IMR-90 (cell line): ENCODE data around the gene USP35. TPM values are rescaled to one million over a fixed set of nuclear protein-coding genes. Genes with fewer than 3 reads are reported as not detected.
A peak's percentile ranks its signal among the peaks of the same experiment; 100 is the strongest.

Experiments
- ATAC-seq: fragments of 200-7000 bp; cut with Tn5 transposase; 2 replicates; pipeline ENCODE4 v1.9.1; 2020; ENCODE audit warnings: low read depth, mild to moderate bottlenecking, moderate library complexity
- BruUV-seq: library from RNA; stranded (reverse); fragments of 400-500 nt; replicated peaks from 2 replicates; lab custom pipeline; 2021; lab: Mats Ljungman, UMichigan
- CTCF ChIA-PET: fragments of 300-600 bp; formaldehyde crosslinking; extraction: SDS; loops from one replicate; lab custom pipeline; 2021; ENCODE audit warnings: antibody characterized with exemption; lab: Yijun Ruan, JAX
- POLR2A ChIA-PET: fragments of 300-600 bp; sonication (Branson Sonifier 250); formaldehyde crosslinking; loops from one replicate; lab custom pipeline; 2022; ENCODE audit warnings: antibody characterized with exemption; ENCODE audit not compliant: unreplicated experiment; lab: Charles Lee
- DNase-seq: peaks from one replicate; pipeline ENCODE4 v3.0.0; 2013
- H2AFZ ChIP-seq: replicated peaks from 2 replicates; pipeline ENCODE3; 2013; ENCODE audit warnings: low read length, mild to moderate bottlenecking; ENCODE audit not compliant: poor library complexity
- H2AK5ac ChIP-seq: 2 replicates; pipeline ENCODE4 v1.6.1; 2013; ENCODE audit warnings: low read depth, low read length, inconsistent platforms
- H2AK9ac ChIP-seq: replicated peaks from 2 replicates; pipeline ENCODE3; 2013; ENCODE audit warnings: mild to moderate bottlenecking, low read depth, low read length, moderate library complexity; ENCODE audit not compliant: poor library complexity
- H2BK120ac ChIP-seq: 2 replicates; pipeline ENCODE4 v1.6.1; 2013; ENCODE audit warnings: low read depth, low read length, inconsistent platforms
- H2BK15ac ChIP-seq: 3 replicates; pipeline ENCODE4 v1.6.1; 2013; ENCODE audit warnings: low read depth, low read length, inconsistent platforms
- H2BK20ac ChIP-seq: 2 replicates; pipeline ENCODE4 v1.6.1; 2013; ENCODE audit warnings: low read depth, mild to moderate bottlenecking, inconsistent platforms, low read length, moderate library complexity
- H2BK5ac ChIP-seq: 2 replicates; pipeline ENCODE4 v1.6.1; 2013; ENCODE audit warnings: mild to moderate bottlenecking, low read depth, low read length, inconsistent platforms; ENCODE audit not compliant: poor library complexity, severe bottlenecking
- H3K14ac ChIP-seq: replicated peaks from 2 replicates; pipeline ENCODE4 v1.6.1; 2013; ENCODE audit warnings: low read depth, low read length, inconsistent platforms
- H3K18ac ChIP-seq: 2 replicates; pipeline ENCODE4 v1.6.1; 2013; ENCODE audit warnings: low read depth, low read length, control low read depth
- H3K23ac ChIP-seq: 2 replicates; pipeline ENCODE4 v1.6.1; 2013; ENCODE audit warnings: low read depth, low read length, inconsistent platforms
- H3K27ac ChIP-seq: 2 replicates; pipeline ENCODE4 v1.5.1; 2013; ENCODE audit warnings: mild to moderate bottlenecking, control low read depth, low read length; ENCODE audit not compliant: insufficient read depth
- H3K27me3 ChIP-seq: 2 replicates; pipeline ENCODE4 v1.6.1; 2013; ENCODE audit warnings: low read length; ENCODE audit not compliant: control insufficient read depth, insufficient read depth
- H3K36me3 ChIP-seq: 2 replicates; pipeline ENCODE4 v1.6.1; 2013; ENCODE audit warnings: low read length, mixed read lengths; ENCODE audit not compliant: control insufficient read depth, insufficient read depth
- H3K4ac ChIP-seq: 2 replicates; pipeline ENCODE4 v1.6.1; 2013; ENCODE audit warnings: low read depth, low read length, inconsistent platforms
- H3K4me1 ChIP-seq: 2 replicates; pipeline ENCODE4 v1.6.1; 2013; ENCODE audit warnings: low read length, mixed read lengths; ENCODE audit not compliant: control insufficient read depth, insufficient read depth
- H3K4me2 ChIP-seq: 2 replicates; pipeline ENCODE4 v1.6.1; 2013; ENCODE audit warnings: low read depth, mild to moderate bottlenecking, control low read depth, low read length, moderate library complexity
- H3K4me3 ChIP-seq: 2 replicates; pipeline ENCODE4 v1.5.1; 2013; ENCODE audit warnings: low read depth, mild to moderate bottlenecking, control low read depth, low read length, moderate library complexity; ENCODE audit not compliant: insufficient read depth
- H3K56ac ChIP-seq: 2 replicates; pipeline ENCODE4 v1.6.1; 2013; ENCODE audit warnings: low read length, inconsistent platforms; ENCODE audit not compliant: insufficient read depth; ENCODE audit errors: extremely low read depth
- H3K79me1 ChIP-seq, 2 experiments: 2 replicates each; pipeline ENCODE4 v1.6.1; 2013; ENCODE audit warnings: low read length in 2 of 2, inconsistent platforms in 1 of 2, low read depth in 1 of 2
- H3K9ac ChIP-seq: 2 replicates; pipeline ENCODE4 v1.6.1; 2013; ENCODE audit warnings: low read depth, low read length, control low read depth
- H3K9me1 ChIP-seq: 2 replicates; pipeline ENCODE4 v1.6.1; 2013; ENCODE audit warnings: low read length, inconsistent platforms; ENCODE audit not compliant: insufficient read depth
- H3K9me3 ChIP-seq: 2 replicates; pipeline ENCODE4 v1.6.1; 2013; ENCODE audit warnings: low read length; ENCODE audit not compliant: control insufficient read depth, insufficient read depth
- H4K20me1 ChIP-seq: 2 replicates; pipeline ENCODE4 v1.6.1; 2013; ENCODE audit warnings: low read length, inconsistent platforms; ENCODE audit not compliant: insufficient read depth
- H4K5ac ChIP-seq: 2 replicates; pipeline ENCODE4 v1.6.1; 2013; ENCODE audit warnings: mild to moderate bottlenecking, low read depth, low read length, control low read depth
- H4K8ac ChIP-seq, 2 experiments: 2 replicates each; pipeline ENCODE4 v1.6.1; 2013; ENCODE audit warnings: low read depth in 2 of 2, low read length in 2 of 2, control low read depth in 1 of 2, inconsistent platforms in 1 of 2
- H4K91ac ChIP-seq: 2 replicates; pipeline ENCODE4 v1.6.1; 2013; ENCODE audit warnings: low read depth, low read length, inconsistent platforms; ENCODE audit not compliant: insufficient read depth
- BHLHE40 ChIP-seq: fragments of 150-350 bp; IDR thresholded peaks from 2 replicates; pipeline ENCODE4 v1.6.1; 2016; ENCODE audit warnings: mild to moderate bottlenecking, low read depth, low read length
- ELK1 ChIP-seq: fragments of 150-350 bp; IDR thresholded peaks from 2 replicates; pipeline ENCODE4 v1.6.1; 2016; ENCODE audit warnings: low read depth, mild to moderate bottlenecking, low read length, moderate library complexity, borderline replicate concordance
- RAD21 ChIP-seq: IDR thresholded peaks from 2 replicates; pipeline ENCODE4 v1.6.1; 2012; ENCODE audit warnings: low read length, improper control_type of control experiment
- USF2 ChIP-seq: fragments of 150-350 bp; IDR thresholded peaks from 2 replicates; pipeline ENCODE4 v1.6.1; 2017; ENCODE audit warnings: mild to moderate bottlenecking, antibody characterized with exemption, low read length, low read depth
- WGBS, 2 experiments: methylation state at CpG; one replicate each; pipeline versions ENCODE4 v1.1.5 to v1.1.7; 2013; ENCODE audit warnings: missing lambda C conversion rate in 2 of 2; ENCODE audit not compliant: insufficient read length in 1 of 2; ENCODE audit errors: extremely low coverage in 2 of 2; 5-methylcytosine and 5-hydroxymethylcytosine counted together
- dilution Hi-C: fragments of 300-500 bp; cut with HindIII; formaldehyde crosslinking; loops from one replicate; pipeline ENCODE4 v1.14.3; 2018; ENCODE audit warnings: low sequenced_read_pairs; ENCODE audit not compliant: unreplicated experiment
- in situ Hi-C: fragments of 300-500 bp; cut with MboI; formaldehyde crosslinking; loops from 3 replicates; pipeline ENCODE4 v1.14.3; 2019; ENCODE audit warnings: low sequenced_read_pairs, inconsistent platforms, mixed read lengths
- intact Hi-C: fragments of 100-400 bp; cut with micrococcal nuclease; formaldehyde crosslinking; loops from 2 replicates; pipeline ENCODE4 v1.10.0; 2022
- polyA plus RNA-seq, 3 experiments: library from polyadenylated mRNA; depleted of rRNA; stranded (reverse); fragments of >200 nt; gene quantifications; 2 replicates each; pipeline ENCODE4 v1.2.3, GENCODE V29; 2012; ENCODE audit warnings: low replicate concordance in 1 of 3
- total RNA-seq: library from RNA; depleted of rRNA; stranded (reverse); fragments of >200 nt; gene quantifications from 2 replicates; pipeline ENCODE4 v1.2.3, GENCODE V29; 2012

USP35 gene
- total and polyA plus RNA-seq, 2 of the 4 experiments (the other 2 are of a cell fraction): 2.7 to 11.3 TPM

DNA sequence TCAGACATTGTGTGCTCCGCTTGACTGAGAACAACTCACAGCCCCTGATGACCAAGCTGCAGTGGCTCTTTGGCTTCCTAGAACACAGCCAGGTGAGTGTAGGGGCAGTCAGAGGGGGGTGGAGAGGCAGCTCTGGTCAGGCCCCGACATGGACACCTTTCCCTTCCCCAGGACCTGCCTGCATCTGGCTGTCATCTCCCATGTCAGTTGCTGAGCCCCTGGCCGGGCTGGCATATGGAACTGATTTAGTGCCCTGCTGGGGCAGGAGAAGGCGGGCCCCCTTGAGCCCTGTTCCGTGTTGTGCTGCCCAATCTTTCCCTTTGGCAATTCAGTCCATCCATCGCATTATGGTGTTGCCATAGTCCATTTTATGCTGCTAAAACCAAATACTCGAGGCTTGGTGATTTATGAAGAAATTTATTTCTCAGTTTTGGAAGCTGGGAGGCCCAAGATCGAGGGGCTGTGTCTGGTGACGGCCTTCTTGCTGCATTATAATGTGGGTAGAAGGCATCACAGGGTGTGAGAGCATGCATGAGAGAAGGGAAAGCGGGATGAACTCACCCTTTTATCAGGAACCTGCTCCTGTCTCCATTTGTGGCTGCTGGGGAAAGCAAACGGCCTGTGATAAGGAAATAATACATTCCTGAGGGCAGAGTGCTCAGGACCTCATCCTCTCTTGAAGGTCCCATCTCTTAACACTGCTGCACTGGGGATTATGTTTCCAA, 19.0 kb downstream of the USP35 start:
- intact Hi-C loops: no loop called here
- H3K4me1 ChIP-seq: peaks cover 11% of the 10 kb centered on the region
- H3K27me3 ChIP-seq: no peaks in the 10 kb centered on the region
- H3K9ac ChIP-seq: no peak overlapping the region
- dilution Hi-C loops: no loop called here
- H2BK120ac ChIP-seq: no peak overlapping the region
- ChIA-PET POLR2A (no interaction called here), CTCF (no interaction called here)
- 0 out of 2 replicates have a peak overlapping the region, but pooled peaks have one; percentile 77 for H3K23ac ChIP-seq
- H2BK20ac ChIP-seq: no peak overlapping the region
- no peak overlapping the region for H3K14ac ChIP-seq
- H2BK15ac ChIP-seq: no peak overlapping the region
- ATAC-seq (peak; percentile 36), DNase-seq (peak; percentile 21)
- H2AK5ac ChIP-seq: no peak overlapping the region; the same call in 1 of the 2 replicates
- no peak overlapping the region for H3K4ac ChIP-seq
- peaks cover 13% of the 10 kb centered on the region for H3K9me1 ChIP-seq
- no peak overlapping the region for H4K8ac ChIP-seq
- peaks cover 5 to 39% of the 10 kb centered on the region in 2 experiments; a peak in 3 of 4 replicates for H3K79me1 ChIP-seq
- H4K20me1 ChIP-seq: peaks cover 6% of the 10 kb centered on the region
- H4K91ac ChIP-seq: no peak overlapping the region
- H3K4me2 ChIP-seq: no peak overlapping the region
- no peak overlapping the region for H4K5ac ChIP-seq
- no peak overlapping the region for H3K4me3 ChIP-seq
- H3K56ac ChIP-seq: no peak overlapping the region
- TF ChIP-seq BHLHE40 (no peak), USF2 (no peak), ELK1 (no peak), RAD21 (no peak)
- H3K36me3 ChIP-seq: peaks cover 45% of the 10 kb centered on the region
- WGBS, 2 experiments: 79% methylated on average over 6 of the region's 11 CpGs; no CpG with 5 or more reads in 1 of the 2 experiments
- no TSS peak for BruUV-seq
- no peaks in the 10 kb centered on the region for H3K9me3 ChIP-seq
- H2BK5ac ChIP-seq: no peak overlapping the region
- H3K18ac ChIP-seq: no peak overlapping the region
- peak overlapping the region; percentile 56 for H2AK9ac ChIP-seq
- H2AFZ ChIP-seq: no peak overlapping the region
- in situ Hi-C loops: no loop called here
- H3K27ac ChIP-seq: no peak overlapping the region
